NAMALWA (cell line): ENCODE data around the gene ENTHD1.
A peak's percentile ranks its signal among the peaks of the same experiment; 100 is the strongest.
"Not testable (repeated sequence)": the region's sequence is repeated elsewhere in the genome, so short reads cannot be mapped to it uniquely, and the experiment has no call there.

Experiments used
- DNase-seq: peaks from one replicate; pipeline ENCODE4 v3.0.0-alpha.2; 2015; ENCODE audit warnings: low spot score

ENTHD1 gene

GRCh38 chr22:39851606-39852315 is 41.8 kb downstream of the ENTHD1 start:
- DNase-seq = no peak

GRCh38 chr22:39847477-39847876 is 46.1 kb downstream of the ENTHD1 start:
- DNase-seq = no peak

- not testable (repeated sequence) for DNase-seq
These were observed 47.0 kb downstream of the ENTHD1 start for GRCh38 chr22:39846539-39846938.

- DNase-seq = no peak
These were observed 48.0 kb downstream of the ENTHD1 start for GRCh38 chr22:39845529-39845928.

DNA sequence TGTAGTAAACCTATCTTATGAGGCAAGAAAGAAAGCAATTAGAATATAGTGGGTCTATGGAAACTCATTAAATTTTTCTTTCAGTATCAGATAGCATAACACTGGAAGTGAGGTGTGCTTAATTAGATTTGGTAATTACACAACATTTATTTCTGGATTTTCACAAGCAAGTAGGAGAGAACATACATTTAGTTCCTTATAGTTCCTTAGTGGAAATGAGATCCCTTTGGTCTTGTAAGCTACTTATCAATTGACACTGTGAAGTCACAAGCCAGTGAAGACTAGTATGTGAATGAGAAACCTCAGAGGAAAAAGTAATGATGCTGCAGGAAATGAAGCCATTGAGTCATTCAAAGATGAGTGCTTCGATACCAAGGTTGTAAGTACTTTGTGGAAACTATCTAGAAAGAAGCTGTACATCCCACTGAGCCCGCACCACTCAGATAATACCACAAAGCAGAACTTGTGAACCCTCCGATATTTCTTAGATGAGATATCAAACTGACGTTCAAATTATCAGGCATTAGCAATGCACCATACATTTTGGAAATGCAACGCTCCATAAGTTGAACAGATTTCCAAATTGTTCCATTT is 53.5 kb downstream of the ENTHD1 start:
- no peak for DNase-seq

DNA sequence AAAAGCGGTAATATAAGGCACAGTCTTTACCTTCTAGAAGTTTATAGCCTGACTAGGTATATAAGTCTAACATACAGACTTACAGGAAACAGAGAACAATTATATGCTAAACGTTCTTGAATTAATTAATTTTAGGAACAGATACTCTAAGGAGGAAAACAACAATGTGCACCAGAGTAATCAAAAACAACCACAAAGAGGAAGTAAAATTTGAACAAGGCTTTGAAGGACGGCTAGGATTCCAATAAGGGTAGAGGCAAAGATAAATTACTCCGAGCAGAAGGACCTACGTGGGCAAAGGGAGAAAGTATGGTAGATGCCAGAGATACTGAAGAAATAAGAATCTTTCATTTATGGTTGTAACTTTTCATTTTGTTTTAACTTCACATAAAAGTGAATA is 54.4 kb downstream of the ENTHD1 start:
- DNase-seq = peak; percentile 46

GRCh38 chr22:39833610-39834009 is 60.0 kb downstream of the ENTHD1 start:
- no peak for DNase-seq

DNA sequence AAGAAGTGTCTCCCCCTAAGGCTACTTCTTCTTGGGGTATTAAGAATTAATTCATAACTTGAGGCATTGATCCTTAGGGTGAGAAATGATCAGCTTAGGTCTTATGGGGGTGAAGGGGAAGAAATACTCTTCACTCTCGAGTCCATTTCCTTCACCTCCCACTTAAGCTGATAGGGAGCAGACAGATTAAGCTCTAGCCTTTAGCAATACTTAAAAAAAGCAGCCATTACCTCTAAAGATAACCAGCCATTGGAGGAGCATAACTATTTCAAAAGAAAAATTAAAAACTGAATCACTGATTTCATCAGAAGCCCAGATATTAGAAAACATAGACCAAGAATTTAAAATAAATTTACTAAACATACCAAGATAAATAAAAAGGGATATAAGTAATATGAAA is 60.5 kb downstream of the ENTHD1 start:
- no peak for DNase-seq

DNA sequence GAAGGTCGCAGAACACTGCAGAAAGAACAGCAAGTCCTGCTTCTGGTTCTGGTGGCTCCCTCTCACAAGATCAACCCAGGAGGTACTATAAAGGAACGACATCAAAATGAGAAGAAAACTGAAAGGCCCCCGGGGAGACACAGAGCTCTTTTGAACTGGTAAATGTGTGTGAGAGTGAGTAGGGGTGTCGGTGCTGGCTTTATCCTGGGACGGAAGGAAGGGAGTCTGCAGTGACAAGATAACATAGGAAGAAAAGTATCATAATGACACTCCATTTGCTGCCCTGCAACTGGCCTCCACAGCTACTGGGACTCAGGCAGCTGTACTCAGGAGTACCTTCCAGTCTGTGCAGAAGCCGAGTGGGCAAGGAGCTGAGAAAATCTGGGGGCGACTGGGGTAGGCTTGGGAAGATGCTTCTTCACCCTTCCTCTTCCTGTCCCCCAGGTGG is 60.9 kb downstream of the ENTHD1 start:
- DNase-seq = no peak

- DNase-seq = peak; percentile 51
These were observed 67.9 kb downstream of the ENTHD1 start for GRCh38 chr22:39825661-39826102.

DNA sequence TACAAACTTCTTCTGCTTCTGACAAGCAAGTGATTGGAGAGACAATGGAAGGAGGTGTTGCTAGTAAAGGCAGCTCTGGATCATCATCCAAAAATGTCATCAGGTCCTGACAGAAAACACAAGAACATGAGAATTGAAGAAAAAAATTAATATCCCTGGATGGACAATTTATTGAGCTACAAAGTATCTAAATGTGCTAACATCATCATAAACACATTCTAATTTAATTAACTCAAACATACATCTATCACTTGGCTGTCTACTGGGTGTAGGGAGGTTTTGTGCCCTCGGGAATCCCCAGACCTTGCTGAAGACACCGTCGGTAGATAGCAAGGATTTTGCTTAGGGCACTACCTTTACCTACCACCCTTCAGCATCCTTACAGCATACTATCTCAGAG is 72.6 kb downstream of the ENTHD1 start:
- no peak for DNase-seq

DNA sequence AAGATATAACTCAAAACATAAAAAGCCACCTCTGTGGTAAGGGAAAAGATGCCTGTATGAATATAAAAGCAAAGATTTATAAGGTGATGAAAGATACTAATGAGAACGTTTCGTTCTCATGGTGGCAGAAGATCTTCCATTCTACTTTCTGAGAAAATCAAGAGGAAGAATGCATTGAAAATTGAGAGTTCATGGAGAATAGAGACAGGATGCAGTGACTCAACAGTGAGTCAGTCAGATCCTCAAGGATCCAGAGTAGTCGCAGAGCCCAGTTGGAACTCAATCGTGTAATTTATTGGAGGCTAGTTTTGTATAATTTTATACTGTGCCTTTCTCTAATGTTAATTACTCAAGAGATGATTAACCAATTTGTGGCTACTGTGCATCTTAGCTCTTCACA is 73.3 kb downstream of the ENTHD1 start:
- DNase-seq = no peak

DNA sequence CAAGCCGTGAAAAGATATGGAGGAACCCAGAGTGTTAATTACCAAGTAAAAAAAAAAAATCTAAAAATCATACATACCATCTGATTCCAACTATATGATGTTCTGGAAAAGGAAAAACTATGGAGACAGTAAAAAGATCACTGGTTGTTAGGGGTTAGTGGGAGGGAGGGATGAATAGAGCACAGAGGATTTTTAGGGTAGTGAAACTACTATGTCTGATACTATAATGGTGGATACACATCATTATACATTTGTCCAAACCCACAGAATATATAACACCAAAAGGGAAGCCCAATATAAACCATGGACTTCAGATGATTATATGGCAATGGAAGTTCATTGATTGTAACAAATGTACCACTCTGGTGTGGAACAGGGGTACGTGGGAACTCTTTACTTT is 74.1 kb downstream of the ENTHD1 start:
- DNase-seq = no peak

DNA sequence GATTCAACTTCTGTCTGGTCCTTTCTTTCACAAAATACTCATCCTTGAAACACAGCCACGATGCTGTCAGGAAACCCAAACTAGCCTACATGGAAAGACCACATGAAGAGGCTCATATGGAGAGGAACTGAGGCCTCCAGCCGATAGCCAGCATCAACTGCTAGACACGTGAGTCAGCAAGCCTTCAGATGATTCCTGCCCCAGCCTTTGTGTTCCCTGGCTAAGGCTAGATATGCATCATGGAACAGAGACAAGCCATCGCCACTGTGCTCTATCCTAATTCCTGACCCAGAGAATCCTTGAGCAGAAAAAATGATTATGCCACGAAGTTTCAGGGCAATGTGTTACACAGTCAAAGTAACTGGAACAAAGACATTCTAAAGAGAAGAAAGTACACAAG is 75.5 kb downstream of the ENTHD1 start:
- no peak for DNase-seq

DNA sequence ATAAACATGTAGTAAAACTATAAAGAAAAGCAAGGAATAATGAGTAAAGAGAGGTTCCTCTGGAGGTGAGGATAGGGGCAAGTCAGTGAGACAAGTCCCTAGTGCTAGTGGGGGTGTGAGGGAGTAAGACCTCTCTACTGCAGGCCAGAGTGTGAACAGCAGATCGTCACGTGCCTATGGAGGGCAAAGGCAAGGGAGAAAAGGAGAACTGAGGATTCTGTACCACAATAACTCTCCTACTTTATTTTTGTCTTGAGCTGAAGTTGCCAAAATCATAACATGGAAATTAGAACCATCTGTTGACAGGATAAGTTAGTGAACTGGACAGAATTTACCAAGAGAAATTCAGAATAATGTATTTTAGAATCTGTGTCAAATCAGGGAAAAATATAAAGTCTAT is 77.6 kb downstream of the ENTHD1 start:
- peak; percentile 30 for DNase-seq

GRCh38 chr22:39814899-39815298 is 78.7 kb downstream of the ENTHD1 start:
- DNase-seq = no peak

- DNase-seq = no peak
These were observed 83.6 kb downstream of the ENTHD1 start for GRCh38 chr22:39809772-39810557.

DNA sequence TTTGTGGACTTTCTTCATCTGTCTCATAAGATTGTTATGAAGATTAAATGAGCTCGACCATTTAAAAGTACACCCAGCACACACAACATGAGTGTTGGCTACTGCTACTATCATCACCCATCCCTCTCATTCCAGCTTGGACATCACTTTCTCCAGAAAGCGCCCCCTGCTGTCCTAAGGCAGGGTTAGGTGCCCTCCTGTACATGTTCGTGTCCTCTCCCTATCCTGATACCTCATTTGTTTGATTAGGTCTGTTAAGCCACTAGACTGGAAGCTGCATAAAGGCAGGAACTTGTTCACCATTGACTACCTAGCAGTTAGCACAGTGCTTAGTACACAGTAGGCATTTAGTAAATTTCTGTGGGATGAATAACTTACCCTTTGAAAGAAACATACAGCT is 85.5 kb downstream of the ENTHD1 start:
- peak; percentile 42 for DNase-seq

- no peak for DNase-seq
These were observed 87.5 kb downstream of the ENTHD1 start for GRCh38 chr22:39806109-39806508.

DNA sequence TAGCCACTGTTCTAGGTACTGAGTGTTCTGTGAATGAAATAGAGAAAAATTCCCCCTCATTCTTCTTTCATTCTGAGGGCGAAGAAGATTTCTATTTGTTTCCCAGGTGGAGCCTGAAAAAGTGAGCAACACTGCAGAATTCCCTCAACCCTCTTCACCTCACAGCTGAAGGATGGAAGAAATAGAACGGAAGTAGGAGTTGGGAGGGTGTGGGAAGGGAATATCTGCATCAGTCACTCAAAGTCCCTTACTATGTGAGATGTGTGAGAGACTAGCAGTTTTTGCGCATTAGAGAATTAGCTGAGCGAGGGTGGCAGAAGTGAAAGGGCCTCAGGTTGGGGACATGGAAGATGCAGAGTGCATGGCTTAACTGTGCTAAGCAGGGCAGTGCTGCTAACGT is 88.4 kb downstream of the ENTHD1 start:
- DNase-seq = no peak

DNA sequence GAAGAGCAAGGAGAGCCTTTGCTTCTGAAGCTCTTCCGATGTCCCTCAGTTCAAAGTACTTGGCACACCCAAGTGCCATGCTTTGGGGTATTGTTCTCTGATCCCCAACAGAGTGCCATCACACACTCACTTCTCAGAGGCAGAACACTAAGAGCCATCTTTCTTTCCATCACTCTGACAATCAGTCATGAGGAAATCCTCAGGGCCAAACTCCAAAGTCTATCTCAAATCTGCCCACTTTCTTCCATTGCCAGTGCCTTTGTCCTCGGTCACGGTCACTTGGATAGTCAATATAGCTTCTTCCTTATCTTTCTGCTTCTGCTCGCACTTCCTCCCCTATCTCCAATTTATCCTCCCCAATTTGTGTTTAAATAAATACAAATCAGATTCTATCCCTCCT is 90.9 kb downstream of the ENTHD1 start:
- DNase-seq = no peak

DNA sequence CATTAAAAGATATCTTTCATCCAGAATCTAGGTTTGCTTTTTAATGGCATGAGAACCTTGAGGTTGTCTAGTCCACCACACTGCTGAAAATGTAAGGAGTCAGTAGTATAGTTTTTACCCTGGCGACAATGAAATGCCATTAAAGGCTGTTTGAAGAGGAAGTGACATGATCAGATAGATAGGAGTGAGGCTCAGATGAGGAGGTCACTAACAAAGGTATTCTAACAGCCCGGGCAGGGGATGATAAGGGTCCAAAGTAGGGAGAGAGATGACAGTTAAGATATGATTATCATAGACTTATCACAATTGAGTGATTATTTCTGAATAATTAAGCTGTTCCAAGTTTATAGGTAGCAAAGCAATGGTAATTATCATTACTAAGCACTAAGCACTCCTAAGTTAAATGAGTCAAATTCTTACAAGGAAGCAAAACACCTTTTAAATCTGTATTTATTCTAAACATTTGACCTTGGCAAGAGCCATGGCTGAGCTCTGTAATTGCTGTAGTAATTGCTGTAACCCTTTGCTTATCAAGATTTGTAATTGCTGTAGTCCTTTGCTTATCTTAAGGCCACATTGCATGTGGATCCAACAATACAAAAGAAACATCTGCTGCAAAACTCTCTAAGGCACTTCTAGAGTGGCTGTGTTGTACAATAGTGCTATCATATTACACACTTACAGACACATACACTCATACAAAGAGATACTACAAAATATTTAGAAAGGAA is 92.6 kb downstream of the ENTHD1 start:
- DNase-seq = no peak
